WERI-Rb-1 (cell line): Measurements from ENCODE around the gene LCE7A.

Experiments used
- DNase-seq: peaks from one replicate; pipeline ENCODE4 v3.0.0-alpha.2; 2020
- H3K27ac ChIP-seq: fragments of 250-450 bp; sonication (Bioruptor Pico); 2 replicates; pipeline ENCODE4 v1.5.1; 2020; ENCODE audit warnings: mild to moderate bottlenecking, moderate library complexity
- H3K27me3 ChIP-seq: fragments of 250-450 bp; sonication (Bioruptor Pico); 2 replicates; pipeline ENCODE4 v1.5.1; 2021; ENCODE audit warnings: mild to moderate bottlenecking, low read depth, moderate library complexity; ENCODE audit not compliant: insufficient read depth, severe bottlenecking
- H3K36me3 ChIP-seq: fragments of 250-450 bp; sonication (Bioruptor Pico); 2 replicates; pipeline ENCODE4 v1.5.1; 2020; ENCODE audit warnings: mild to moderate bottlenecking, moderate library complexity
- H3K4me3 ChIP-seq: 2 replicates; pipeline ENCODE4 v1.5.1; 2011; ENCODE audit warnings: low read depth, mild to moderate bottlenecking, control low read depth, low read length
- H3K9me3 ChIP-seq: fragments of 250-450 bp; sonication (Bioruptor Pico); 2 replicates; pipeline ENCODE4 v1.5.1; 2021; ENCODE audit warnings: mild to moderate bottlenecking, moderate library complexity; ENCODE audit not compliant: severe bottlenecking
- CTCF ChIP-seq: IDR thresholded peaks from 2 replicates; pipeline ENCODE4 v1.5.1; 2011; ENCODE audit warnings: low read depth, mild to moderate bottlenecking, control low read depth, inconsistent platforms, low read length

Gene LCE7A

GRCh38 chr1:152861374-152861773 is 1.6 kb downstream of the LCE7A start:
- TF ChIP-seq CTCF, result no peak
- H3K4me3 ChIP-seq, result no peak overlapping the region
- peaks cover 86% of the 10 kb centered on the region for H3K27me3 ChIP-seq
- H3K36me3 ChIP-seq, result no peaks in the 10 kb centered on the region
- H3K9me3 ChIP-seq, result no peaks in the 10 kb centered on the region
- no peak for DNase-seq
- H3K27ac ChIP-seq, result no peak overlapping the region

GRCh38 chr1:152864443-152864842 is 4.6 kb downstream of the LCE7A start:
- no peaks in the 10 kb centered on the region for H3K36me3 ChIP-seq
- DNase-seq, result no peak
- no peaks in the 10 kb centered on the region for H3K9me3 ChIP-seq
- H3K4me3 ChIP-seq, result no peak overlapping the region
- no peak for TF ChIP-seq CTCF
- peaks cover 72% of the 10 kb centered on the region for H3K27me3 ChIP-seq
- no peak overlapping the region for H3K27ac ChIP-seq

- Histone ChIP-seq H3K27ac (no peak overlapping the region), H3K27me3 (peaks cover 53% of the 10 kb centered on the region), H3K36me3 (no peaks in the 10 kb centered on the region), H3K9me3 (no peaks in the 10 kb centered on the region), H3K4me3 (no peak overlapping the region)
- no peak for TF ChIP-seq CTCF
- DNase-seq, result no peak
These were observed 6.5 kb downstream of the LCE7A start for GRCh38 chr1:152866321-152866720.

- Histone ChIP-seq H3K36me3 (no peaks in the 10 kb centered on the region), H3K27me3 (peaks cover 23% of the 10 kb centered on the region), H3K27ac (no peak overlapping the region), H3K9me3 (no peaks in the 10 kb centered on the region), H3K4me3 (no peak overlapping the region)
- TF ChIP-seq CTCF, result peak; percentile 99
- DNase-seq, result peak; percentile 95
These were observed 10.1 kb downstream of the LCE7A start for GRCh38 chr1:152869808-152870419.

GRCh38 chr1:152870831-152871730 is 11.3 kb downstream of the LCE7A start:
- Histone ChIP-seq H3K27ac (no peak overlapping the region), H3K9me3 (no peaks in the 10 kb centered on the region), H3K4me3 (peak overlapping the region; percentile 26), H3K36me3 (no peaks in the 10 kb centered on the region), H3K27me3 (peaks cover 19% of the 10 kb centered on the region)
- peak; percentile 92 for TF ChIP-seq CTCF
- DNase-seq, result peak; percentile 82
